NB4 (cell line): ENCODE results near the gene CDSN.

Source experiments
- DNase-seq: peaks from one replicate; pipeline ENCODE4 v3.0.0; 2010; ENCODE audit warnings: low read depth
- H3K4me3 ChIP-seq: one replicate; pipeline ENCODE4 v1.5.1; 2011; ENCODE audit warnings: mild to moderate bottlenecking, low read depth, low read length, moderate library complexity
- MAX ChIP-seq: IDR thresholded peaks from 2 replicates; pipeline ENCODE4 v1.6.1; 2011; ENCODE audit warnings: low read depth, low read length
- MYC ChIP-seq: IDR thresholded peaks from 2 replicates; pipeline ENCODE4 v1.6.1; 2011; ENCODE audit warnings: low read depth, low read length
- POLR2A ChIP-seq: IDR thresholded peaks from 2 replicates; pipeline ENCODE4 v1.6.1; 2011; ENCODE audit warnings: mild to moderate bottlenecking; ENCODE audit not compliant: insufficient read length; ENCODE audit errors: extremely low read depth
- TF ChIP-seq, protein P1 (sequence below): IDR thresholded peaks from one replicate; pipeline ENCODE4 v1.5.1; 2012; ENCODE audit warnings: low read depth, low read length

Gene CDSN

DNA sequence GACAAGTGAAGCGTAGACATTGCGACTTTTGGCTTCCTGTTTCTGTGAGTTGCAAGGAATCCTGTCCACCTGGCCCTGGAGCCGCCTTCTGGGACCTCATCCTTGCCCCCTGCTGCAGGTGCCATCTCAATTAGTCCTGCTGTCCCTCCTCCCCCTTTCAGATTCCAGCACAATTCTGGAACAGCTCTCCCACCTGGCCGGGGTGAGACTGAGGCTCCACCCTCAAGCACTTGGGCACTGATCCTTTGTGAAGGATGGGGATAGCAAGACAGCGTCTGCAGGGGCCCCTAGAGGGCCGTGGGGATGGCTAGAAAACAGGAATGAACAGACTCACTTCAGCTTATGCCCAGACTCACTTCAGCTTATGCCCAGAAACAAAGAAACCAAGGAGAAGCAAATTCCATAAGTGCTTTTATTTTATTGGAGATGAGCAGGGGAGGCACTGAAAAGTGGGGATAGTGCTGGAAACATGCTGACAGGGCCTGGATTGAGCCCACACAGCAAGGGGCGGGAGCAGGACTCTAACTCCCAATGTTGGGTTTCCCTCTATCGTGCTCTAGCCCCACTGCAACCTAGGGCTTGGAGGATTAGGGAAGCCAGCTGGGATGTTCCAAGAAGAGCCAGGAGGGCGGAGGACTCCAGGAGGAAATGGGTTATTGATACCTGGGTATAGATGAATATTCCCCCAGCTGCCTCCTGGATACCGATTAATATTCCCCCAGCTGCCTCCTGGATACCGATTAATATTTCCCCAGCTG, 9.2 kb downstream of the CDSN start:
- TF ChIP-seq POLR2A (no peak), MAX (no peak), MYC (no peak)
- TF ChIP-seq, protein P1, sequence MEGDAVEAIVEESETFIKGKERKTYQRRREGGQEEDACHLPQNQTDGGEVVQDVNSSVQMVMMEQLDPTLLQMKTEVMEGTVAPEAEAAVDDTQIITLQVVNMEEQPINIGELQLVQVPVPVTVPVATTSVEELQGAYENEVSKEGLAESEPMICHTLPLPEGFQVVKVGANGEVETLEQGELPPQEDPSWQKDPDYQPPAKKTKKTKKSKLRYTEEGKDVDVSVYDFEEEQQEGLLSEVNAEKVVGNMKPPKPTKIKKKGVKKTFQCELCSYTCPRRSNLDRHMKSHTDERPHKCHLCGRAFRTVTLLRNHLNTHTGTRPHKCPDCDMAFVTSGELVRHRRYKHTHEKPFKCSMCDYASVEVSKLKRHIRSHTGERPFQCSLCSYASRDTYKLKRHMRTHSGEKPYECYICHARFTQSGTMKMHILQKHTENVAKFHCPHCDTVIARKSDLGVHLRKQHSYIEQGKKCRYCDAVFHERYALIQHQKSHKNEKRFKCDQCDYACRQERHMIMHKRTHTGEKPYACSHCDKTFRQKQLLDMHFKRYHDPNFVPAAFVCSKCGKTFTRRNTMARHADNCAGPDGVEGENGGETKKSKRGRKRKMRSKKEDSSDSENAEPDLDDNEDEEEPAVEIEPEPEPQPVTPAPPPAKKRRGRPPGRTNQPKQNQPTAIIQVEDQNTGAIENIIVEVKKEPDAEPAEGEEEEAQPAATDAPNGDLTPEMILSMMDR: no peak
- DNase-seq: no peak
- no peak overlapping the region for H3K4me3 ChIP-seq

DNA sequence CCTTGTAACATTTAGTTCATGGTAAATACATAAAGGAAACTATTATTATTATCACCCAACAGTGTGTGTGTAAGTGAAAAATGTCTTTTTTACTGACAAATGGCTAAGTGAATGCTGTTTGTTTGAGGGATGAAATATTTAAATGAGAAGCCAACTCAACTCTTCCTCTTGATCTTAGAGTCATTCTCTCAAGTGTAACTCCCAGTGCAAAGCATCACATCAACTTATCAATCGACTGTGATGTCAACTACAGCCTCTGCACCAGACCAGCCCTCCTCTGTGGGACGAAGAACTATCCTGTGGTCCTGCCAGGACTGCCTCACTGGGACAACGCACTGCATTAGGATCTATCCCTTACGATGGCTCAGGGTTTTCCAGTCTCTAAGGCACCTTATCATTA, 13.2 kb downstream of the CDSN start:
- DNase-seq: no peak
- no peak overlapping the region for H3K4me3 ChIP-seq
- TF ChIP-seq, protein P1: no peak
- no peak for TF ChIP-seq MAX
- no peak for TF ChIP-seq MYC
- no peak for TF ChIP-seq POLR2A

DNA sequence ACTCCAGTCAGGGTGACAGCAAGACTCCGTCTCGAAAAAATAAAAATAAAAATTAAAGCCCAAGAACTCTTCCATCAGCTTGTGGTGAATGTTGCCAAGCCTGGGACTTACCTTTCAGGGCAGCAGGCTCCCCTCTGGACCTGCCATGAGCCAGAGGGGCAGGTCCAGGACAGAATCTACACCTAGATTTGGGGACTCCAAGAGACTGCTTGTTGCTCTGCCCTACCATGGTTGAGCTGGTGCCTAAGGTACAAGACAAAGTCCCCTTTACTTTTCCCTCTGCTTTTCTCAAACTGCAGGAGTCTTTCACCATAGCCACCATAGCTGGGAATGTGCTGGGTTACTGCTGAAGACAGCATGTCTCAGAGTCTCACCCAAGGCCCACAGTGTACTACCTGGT, 17.1 kb downstream of the CDSN start:
- no peak for DNase-seq
- TF ChIP-seq, protein P1: no peak
- TF ChIP-seq MYC (no peak), POLR2A (no peak), MAX (no peak)

DNA sequence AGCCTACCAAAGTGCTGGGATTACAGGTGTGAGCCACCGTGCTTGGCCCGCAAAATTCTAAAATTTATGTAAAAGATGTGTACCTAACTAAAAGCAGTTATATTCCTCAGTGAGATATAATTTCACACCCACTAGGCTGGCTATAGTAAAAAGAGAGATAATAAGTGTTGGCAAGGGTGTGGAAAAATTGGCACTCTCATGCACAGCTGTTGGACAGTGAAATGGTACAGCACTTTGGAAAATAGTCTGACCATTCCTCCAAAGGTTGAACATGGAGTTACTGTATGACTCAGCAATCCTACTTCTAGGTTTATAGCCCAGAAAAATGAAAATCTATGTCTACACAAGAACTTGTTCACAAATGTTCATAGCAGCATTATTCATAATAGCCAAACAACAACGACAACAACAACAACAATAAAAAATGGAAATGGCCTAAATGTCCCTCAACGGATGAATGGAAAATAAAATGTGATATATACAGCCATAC, 21.8 kb downstream of the CDSN start:
- TF ChIP-seq MAX (no peak), POLR2A (no peak), MYC (no peak)
- TF ChIP-seq, protein P1: no peak
- no peak overlapping the region for H3K4me3 ChIP-seq
- no peak for DNase-seq

More for the DNA sequence above, 17.1 kb downstream of the CDSN start:
- H3K4me3 ChIP-seq: no peak overlapping the region

GRCh38 chr6:31096656-31097055, 23.6 kb downstream of the CDSN start:
- TF ChIP-seq POLR2A (no peak), MYC (no peak), MAX (no peak)
- TF ChIP-seq, protein P1: no peak
- no peak for DNase-seq
- no peak overlapping the region for H3K4me3 ChIP-seq

DNA sequence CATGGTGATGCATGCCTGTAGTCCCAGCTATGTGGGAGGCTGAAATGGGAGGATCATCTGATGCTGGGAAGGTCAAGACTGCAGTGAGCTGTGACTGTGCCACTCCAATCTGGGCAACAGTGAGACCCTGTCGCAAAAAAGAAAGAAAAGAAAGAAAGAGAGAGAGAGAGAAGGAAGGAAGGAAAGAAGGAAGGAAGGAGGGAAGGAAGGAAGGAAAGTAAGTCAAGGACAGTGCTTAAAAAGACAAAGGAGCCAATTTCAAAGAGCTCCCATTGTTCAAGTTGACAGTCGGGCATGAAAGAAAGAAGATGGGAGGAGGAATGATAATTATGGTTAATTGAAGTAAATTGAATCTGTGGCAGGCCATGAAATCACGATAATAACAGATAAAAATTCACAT, 24.0 kb downstream of the CDSN start:
- no peak overlapping the region for H3K4me3 ChIP-seq
- no peak for DNase-seq
- TF ChIP-seq MYC: no peak
- TF ChIP-seq MAX: no peak
- TF ChIP-seq, protein P1: no peak
- no peak for TF ChIP-seq POLR2A
